HG02763 (cell line): ENCODE measurements around the gene ITGAE.
A peak's percentile ranks its signal among the peaks of the same experiment; 100 is the strongest.

Source experiments
- ATAC-seq: cut with Tn5 transposase; IDR thresholded peaks from one replicate; pipeline ENCODE4 v1.9.1; 2021; ENCODE audit warnings: mild to moderate bottlenecking, moderate library complexity; ENCODE audit not compliant: unreplicated experiment

The ITGAE gene

DNA sequence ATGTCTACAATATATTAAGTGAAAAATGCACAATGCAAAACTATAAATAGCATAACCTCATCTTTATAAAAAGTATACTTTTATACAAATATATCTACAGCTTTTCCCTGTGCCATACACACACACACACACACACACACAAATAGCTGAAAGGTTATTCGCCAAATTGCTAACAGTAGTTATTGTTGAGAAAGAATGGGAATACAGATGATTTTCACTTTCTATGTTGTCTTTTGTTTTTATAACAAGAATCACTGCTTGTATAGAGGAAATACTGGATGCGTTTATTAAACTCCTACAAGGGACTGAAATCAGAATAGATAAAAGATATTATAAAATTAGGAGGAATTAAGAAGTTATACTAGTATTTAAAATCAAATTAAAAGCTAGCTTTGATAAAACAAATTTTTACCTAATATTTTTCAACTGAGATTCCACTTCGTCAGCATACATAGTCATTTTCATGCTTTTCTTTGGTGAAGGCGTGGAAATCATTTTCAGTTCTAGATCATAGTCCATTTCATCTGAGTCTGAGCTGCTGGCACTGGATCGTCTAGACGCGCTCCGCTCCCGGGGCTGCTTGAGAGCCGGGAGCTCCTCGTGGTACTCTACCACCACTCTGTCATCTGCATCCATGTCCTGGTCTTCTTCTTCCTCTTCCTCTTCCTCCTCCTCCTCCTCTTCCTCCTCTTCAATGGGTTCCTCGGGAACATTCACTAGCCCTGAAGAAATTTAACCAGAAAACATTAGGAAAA, 17.0 kb upstream of the ITGAE start:
- no peak for ATAC-seq

GRCh38 chr17:3815925-3816324, 14.9 kb upstream of the ITGAE start:
- ATAC-seq: no peak

- no peak for ATAC-seq
Observed at GRCh38 chr17:3815122-3815521, 14.1 kb upstream of the ITGAE start.

GRCh38 chr17:3814361-3814760, 13.4 kb upstream of the ITGAE start:
- no peak for ATAC-seq

DNA sequence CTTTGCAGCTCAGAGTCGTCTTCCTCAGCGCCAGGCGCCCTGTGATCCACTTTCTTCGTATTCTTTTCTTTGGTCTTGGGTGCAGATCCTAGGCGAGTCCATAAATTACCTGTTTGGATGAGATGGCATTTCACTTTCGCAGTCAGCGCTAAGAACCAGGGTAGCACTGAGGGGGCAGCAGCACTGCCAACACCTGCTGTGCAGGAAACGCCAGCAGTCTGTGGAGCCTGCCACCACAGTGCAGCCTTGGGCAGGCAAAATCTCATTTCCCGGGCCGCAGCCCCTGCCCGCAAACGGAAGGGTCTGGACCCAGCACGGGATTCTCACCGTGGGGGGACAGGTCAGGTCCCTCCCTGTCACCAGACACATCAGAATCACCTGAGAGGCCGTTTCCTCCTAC, 12.2 kb upstream of the ITGAE start:
- ATAC-seq: no peak

GRCh38 chr17:3812771-3813170, 11.8 kb upstream of the ITGAE start:
- no peak for ATAC-seq

- ATAC-seq: no peak
Observed at GRCh38 chr17:3812284-3812683, 11.3 kb upstream of the ITGAE start.

- ATAC-seq: no peak
Observed at GRCh38 chr17:3810019-3810418, 9.0 kb upstream of the ITGAE start.

DNA sequence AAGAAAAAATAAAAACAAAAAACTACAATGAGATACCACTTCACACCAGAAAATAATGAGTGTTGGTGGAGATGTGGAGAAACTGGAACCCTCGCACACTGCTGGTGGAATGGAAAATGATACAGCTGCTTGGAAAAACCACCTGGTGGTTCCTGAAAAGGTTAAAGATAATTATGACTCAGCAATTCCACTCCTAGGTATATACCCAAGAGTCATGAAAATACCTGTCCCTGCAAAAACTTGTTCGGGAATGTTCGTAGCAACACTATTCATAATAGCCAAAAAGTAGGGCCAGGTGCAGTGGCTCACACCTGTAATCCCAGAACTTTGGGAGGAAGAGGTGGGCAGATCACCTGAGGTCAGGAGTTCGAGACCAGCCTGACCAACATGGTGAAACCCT, 8.1 kb upstream of the ITGAE start:
- ATAC-seq: no peak

GRCh38 chr17:3808701-3809100, 7.7 kb upstream of the ITGAE start:
- no peak for ATAC-seq

DNA sequence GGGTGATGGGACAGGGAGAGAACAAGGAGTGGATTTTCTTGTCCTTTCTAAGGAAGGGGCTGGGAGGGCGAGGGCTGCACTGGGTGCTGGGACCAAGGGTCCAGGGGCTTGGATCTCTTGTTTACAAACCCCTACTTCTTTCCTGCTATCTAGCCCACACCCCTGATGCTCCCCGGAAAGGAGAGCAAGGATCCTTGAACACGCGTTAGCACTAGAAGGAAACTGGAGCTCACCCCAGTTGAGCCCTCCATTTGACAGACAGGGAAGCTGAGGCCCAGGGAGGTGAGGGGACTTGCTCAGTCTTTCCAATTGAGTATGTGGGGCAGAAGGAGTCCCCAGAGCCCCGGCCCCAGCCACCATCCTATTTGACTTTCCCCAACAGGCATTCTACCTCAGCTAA, 4.6 kb upstream of the ITGAE start:
- no peak for ATAC-seq

DNA sequence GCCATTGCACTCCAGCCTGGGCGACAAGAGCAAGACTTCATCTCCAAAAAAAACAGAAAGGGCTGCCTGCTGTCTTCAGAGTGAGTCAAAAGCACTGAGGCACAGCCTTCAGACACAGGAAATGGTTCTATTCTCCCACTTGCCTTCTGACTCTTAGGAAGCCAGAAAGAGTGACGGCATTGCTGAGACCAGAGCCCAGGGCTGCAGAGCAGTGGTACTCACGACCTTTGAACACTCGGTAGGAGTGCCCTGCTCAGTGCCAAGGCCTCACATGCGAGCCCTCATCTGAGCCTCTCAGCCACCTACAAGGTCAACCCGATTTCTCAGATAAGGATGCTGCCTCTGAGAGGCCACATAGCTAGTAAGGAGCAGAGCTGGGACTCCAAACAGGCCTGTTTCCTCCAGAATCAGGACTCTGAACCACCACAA, 3.5 kb upstream of the ITGAE start:
- ATAC-seq: no peak

DNA sequence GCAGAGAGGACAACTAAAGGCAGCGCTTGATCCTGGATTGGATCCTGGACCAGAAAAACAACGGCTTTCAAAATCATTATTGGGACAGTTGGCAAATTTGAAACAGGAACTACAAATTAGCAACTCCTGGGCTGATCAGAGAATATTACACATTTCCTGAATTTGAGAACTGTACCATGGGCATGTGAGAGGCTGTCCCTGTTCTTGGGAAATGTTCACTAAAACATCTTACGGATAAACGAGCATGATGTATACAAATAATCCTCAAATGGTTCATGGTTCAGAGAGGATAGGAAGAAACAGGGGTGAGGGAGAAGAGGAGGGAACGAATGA, 2.3 kb upstream of the ITGAE start:
- ATAC-seq: no peak

- no peak for ATAC-seq
Observed at GRCh38 chr17:3802461-3803307, 1.7 kb upstream of the ITGAE start.

GRCh38 chr17:3801792-3802191, 804 bp upstream of the ITGAE start:
- no peak for ATAC-seq

DNA sequence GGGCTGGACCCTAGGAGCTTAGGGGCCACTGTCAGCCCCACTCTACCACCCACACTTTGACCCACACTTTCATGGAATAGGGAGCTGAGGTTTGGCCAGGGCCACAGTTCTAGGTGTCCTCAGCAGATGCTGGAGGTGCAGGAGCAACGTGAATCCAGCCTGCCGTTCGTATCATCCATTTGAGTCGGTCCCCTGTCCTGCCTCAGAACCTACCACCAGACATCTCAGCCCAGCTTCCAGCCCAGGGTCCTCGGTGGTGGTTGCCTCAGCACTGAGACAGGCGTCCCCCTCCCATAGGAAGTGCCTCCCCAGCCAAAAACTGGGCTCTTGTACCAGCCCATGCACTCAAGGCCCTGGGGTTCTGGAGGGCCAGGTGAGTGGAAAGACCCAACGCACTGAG, 359 bp upstream of the ITGAE start:
- no peak for ATAC-seq

- ATAC-seq: no peak
Observed at GRCh38 chr17:3799181-3799945, 1.6 kb downstream of the ITGAE start.

GRCh38 chr17:3798273-3799180, 2.5 kb downstream of the ITGAE start:
- ATAC-seq: no peak

GRCh38 chr17:3796822-3797170, 4.2 kb downstream of the ITGAE start:
- ATAC-seq: peak; percentile 16

GRCh38 chr17:3796110-3796821, 4.7 kb downstream of the ITGAE start:
- peak; percentile 54 for ATAC-seq
